Left ventricle myocardium inferior (tissue), 1 donor: Measurements from ENCODE around the gene PLCH1. TPM values are rescaled to one million over a fixed set of nuclear protein-coding genes. Genes with fewer than 3 reads are reported as not detected.

ENCODE experiments used
- DNase-seq: peaks from one replicate; pipeline ENCODE4 v3.0.0-alpha.2; 2020
- H3K27ac ChIP-seq: fragments of 200-600 bp; replicated peaks from 2 replicates; pipeline ENCODE4 v1.8.0; 2021
- H3K27me3 ChIP-seq: fragments of 200-600 bp; 2 replicates; pipeline ENCODE4 v1.8.0; 2021; ENCODE audit warnings: low read depth
- H3K36me3 ChIP-seq: fragments of 200-600 bp; 2 replicates; pipeline ENCODE4 v1.8.0; 2021
- H3K4me1 ChIP-seq: fragments of 200-600 bp; 2 replicates; pipeline ENCODE4 v1.8.0; 2021
- H3K4me3 ChIP-seq: fragments of 200-600 bp; 2 replicates; pipeline ENCODE4 v1.8.0; 2021; ENCODE audit warnings: mild to moderate bottlenecking, moderate library complexity
- H3K9me3 ChIP-seq: fragments of 200-600 bp; replicated peaks from 2 replicates; pipeline ENCODE4 v1.8.0; 2021
- intact Hi-C: fragments of 100-400 bp; cut with micrococcal nuclease; formaldehyde crosslinking; loops from one replicate; pipeline ENCODE4 v1.11.0; 2022
- total RNA-seq: library from RNA; stranded (reverse); fragmentation: NEBNext Ultra II Directional; extraction: Animal tissue kit (Norgen Biotek cat#: 25700); gene quantifications from one replicate; pipeline ENCODE4 v1.2.1, GENCODE V29; 2021
- TF ChIP-seq, protein P1 (sequence below): fragments of 200-600 bp; IDR thresholded peaks from 2 replicates; pipeline ENCODE4 v1.8.0; 2021; ENCODE audit warnings: antibody characterized with exemption, mild to moderate bottlenecking, borderline replicate concordance
- donor health status: DM: no; HTN: yes; CAD: no; lungs with severe emphysema.

Gene PLCH1
- total RNA-seq, 1 donor from 2014 or later = 0.85 TPM

DNA sequence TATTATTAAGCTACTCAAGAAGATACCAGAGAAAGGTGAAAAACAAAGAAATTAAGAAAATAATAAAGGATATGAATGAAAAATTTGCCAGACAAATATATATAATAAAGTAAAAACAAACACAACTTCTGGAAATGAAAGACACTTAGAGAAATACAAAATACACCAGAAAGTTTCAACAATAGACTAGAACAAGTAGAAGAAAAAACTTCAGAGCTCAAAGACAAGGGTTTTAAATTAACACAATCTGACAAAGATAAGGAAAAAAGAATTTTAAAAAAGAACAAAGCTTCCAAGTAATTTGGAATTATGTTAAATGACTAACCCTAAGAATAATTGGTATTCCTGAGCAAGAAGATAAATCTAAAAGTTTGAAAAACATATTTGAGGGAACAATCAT, 135.3 kb downstream of the PLCH1 start:
- H3K27me3 ChIP-seq = no peaks in the 10 kb centered on the region
- no peaks in the 10 kb centered on the region for H3K4me1 ChIP-seq
- H3K4me3 ChIP-seq = no peak overlapping the region
- no peak for DNase-seq
- intact Hi-C loops = no loop called here
- H3K36me3 ChIP-seq = no peaks in the 10 kb centered on the region
- peaks cover 50% of the 10 kb centered on the region for H3K9me3 ChIP-seq
- TF ChIP-seq, protein P1, sequence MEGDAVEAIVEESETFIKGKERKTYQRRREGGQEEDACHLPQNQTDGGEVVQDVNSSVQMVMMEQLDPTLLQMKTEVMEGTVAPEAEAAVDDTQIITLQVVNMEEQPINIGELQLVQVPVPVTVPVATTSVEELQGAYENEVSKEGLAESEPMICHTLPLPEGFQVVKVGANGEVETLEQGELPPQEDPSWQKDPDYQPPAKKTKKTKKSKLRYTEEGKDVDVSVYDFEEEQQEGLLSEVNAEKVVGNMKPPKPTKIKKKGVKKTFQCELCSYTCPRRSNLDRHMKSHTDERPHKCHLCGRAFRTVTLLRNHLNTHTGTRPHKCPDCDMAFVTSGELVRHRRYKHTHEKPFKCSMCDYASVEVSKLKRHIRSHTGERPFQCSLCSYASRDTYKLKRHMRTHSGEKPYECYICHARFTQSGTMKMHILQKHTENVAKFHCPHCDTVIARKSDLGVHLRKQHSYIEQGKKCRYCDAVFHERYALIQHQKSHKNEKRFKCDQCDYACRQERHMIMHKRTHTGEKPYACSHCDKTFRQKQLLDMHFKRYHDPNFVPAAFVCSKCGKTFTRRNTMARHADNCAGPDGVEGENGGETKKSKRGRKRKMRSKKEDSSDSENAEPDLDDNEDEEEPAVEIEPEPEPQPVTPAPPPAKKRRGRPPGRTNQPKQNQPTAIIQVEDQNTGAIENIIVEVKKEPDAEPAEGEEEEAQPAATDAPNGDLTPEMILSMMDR = no peak
- H3K27ac ChIP-seq = no peak overlapping the region

DNA sequence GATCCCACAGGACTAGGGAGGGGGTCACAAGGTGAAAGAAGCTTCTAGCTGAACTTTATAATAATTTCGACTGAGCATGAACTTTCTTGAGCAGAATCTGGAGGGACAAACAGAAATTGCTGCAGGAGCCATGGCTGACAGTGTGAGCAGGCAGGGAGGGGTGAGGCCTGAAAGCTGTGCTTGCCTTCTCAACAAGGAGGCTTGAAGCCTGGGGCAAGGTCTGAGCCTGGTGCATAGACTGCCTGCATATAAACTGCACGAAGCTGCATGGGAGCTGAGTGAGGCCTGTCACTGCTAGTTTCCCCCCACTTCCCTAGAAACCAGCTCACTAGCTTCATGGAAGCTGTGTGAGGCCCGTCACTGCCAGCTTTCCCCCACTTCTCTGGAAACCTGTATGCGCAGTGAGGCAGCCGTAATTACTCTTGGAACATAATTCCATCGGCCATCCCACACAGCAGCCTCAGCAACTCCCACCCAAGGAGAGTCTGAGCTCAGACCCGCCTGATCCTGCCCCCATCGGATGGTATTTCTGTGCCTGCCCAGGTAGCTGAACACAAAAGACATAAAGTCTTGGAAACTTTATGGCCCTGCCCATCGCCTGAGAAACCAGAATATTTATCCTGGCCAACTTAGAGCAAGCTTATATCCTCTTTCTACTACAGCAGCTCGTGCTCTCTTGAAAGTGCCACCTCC, 136.5 kb downstream of the PLCH1 start:
- no peak for DNase-seq
- Histone ChIP-seq H3K4me1 (no peaks in the 10 kb centered on the region), H3K27ac (no peak overlapping the region), H3K27me3 (no peaks in the 10 kb centered on the region), H3K36me3 (no peaks in the 10 kb centered on the region), H3K9me3 (peaks cover 37% of the 10 kb centered on the region), H3K4me3 (no peak overlapping the region)
- TF ChIP-seq, protein P1 = no peak
- intact Hi-C loops = no loop called here

DNA sequence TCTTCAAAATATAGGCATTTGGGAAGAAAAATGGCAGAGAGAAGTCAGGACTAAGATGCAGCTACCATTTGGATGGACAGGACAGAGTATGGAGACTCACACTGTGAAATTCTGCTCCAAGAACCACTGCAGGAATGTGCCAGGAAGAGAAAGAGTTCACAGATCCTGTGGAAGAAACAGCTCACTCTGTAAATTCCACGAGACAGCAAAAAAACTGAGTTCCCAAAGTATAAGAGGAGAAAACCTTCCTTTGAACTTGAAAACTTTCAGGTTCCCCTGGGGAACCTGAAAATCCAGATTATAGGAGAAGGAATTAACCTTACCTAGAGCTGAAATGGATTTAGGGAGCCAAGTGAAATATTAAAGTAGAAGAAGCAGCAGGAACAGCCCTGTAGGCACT, 137.1 kb downstream of the PLCH1 start:
- H3K9me3 ChIP-seq = peaks cover 31% of the 10 kb centered on the region
- intact Hi-C loops = no loop called here
- H3K27ac ChIP-seq = no peak overlapping the region

DNA sequence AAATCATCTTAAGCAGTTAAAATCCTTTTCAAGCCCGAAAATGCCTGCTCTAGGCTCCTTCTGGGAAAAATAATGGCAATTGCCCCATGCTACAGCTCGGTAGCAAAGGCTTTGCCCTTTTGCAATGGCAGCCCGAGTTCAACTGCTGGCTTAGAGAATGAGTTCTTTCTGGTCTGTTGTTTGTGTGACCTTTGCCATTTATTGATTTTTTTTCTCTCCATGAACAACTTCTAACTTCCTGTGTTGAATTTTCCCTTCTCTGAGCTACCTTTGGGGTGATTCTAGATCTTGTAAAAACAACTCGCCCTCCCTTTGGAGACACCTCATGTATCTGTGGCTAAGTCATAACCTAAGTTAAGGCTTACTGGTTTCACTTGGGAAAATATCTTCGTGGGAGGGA, 139.3 kb downstream of the PLCH1 start:
- Histone ChIP-seq H3K4me3 (no peak overlapping the region), H3K4me1 (no peaks in the 10 kb centered on the region), H3K36me3 (no peaks in the 10 kb centered on the region), H3K27me3 (no peaks in the 10 kb centered on the region), H3K9me3 (peaks cover 23% of the 10 kb centered on the region), H3K27ac (no peak overlapping the region)
- intact Hi-C loops = no loop called here
- DNase-seq = no peak
- TF ChIP-seq, protein P1 = no peak

More for the DNA sequence above, 137.1 kb downstream of the PLCH1 start:
- TF ChIP-seq, protein P1 = no peak
- Histone ChIP-seq H3K4me1 (no peaks in the 10 kb centered on the region), H3K36me3 (no peaks in the 10 kb centered on the region), H3K27me3 (no peaks in the 10 kb centered on the region), H3K4me3 (no peak overlapping the region)
- no peak for DNase-seq

DNA sequence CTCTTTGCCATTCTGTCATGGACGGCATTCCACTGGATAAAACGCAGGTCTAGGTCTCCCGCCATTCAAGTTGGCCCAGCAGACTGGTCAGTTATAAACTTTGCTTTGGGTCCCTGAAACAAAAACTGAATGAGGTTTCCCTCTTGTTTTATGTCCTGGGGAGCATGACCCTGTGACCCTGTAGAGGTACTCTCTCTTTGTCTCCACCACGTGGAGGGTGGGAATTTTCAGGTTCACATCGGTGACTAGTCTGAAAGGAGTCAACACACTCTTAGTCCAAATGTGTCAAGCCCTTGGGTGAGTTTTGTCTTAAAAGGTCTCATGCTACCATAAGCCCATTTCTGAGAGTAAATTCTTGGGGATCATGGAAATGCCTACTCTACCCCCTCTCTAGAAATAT, 139.9 kb downstream of the PLCH1 start:
- Histone ChIP-seq H3K36me3 (no peaks in the 10 kb centered on the region), H3K27me3 (no peaks in the 10 kb centered on the region), H3K4me3 (no peak overlapping the region), H3K4me1 (no peaks in the 10 kb centered on the region), H3K27ac (no peak overlapping the region), H3K9me3 (peaks cover 18% of the 10 kb centered on the region)
- intact Hi-C loops = no loop called here
- TF ChIP-seq, protein P1 = no peak
- no peak for DNase-seq
